Measurements from ENCODE around the gene ANAPC10.

Gene ANAPC10

DNA sequence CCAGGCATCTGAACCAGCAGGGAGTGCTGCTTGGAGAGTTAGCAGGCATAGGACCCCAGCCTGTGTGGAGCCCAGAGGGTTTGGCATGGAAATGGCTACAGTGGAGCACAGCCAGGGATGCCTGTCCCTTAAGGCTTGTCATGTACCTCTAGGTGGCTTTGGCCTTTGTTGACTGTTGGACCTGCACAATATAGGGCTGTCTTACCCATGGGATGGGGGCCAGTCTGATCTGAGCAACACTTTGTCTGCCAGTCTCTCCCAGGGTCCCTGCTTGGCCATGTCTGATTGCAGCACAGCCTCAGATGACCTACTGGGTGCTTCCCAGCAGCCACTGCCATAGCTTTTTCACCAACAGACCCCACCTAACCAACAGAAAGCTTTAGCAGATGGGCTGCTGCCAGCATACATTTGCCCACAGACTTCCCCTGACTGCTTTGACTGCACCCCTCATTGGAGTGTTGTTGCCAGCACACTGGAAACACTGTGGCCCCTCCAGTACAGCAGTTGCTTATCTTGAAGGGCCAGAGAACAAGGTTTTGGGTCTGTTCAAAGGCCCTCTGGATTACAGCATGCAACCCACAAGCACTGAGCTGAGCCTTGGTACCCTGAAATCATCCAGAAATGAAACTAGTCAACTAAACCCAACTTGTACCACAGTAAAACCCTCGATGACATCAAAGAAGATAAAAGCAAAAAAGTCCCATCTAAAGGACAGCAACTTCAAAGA is 22.1 kb downstream of the ANAPC10 start:
- TF ChIP-seq, protein P1, sequence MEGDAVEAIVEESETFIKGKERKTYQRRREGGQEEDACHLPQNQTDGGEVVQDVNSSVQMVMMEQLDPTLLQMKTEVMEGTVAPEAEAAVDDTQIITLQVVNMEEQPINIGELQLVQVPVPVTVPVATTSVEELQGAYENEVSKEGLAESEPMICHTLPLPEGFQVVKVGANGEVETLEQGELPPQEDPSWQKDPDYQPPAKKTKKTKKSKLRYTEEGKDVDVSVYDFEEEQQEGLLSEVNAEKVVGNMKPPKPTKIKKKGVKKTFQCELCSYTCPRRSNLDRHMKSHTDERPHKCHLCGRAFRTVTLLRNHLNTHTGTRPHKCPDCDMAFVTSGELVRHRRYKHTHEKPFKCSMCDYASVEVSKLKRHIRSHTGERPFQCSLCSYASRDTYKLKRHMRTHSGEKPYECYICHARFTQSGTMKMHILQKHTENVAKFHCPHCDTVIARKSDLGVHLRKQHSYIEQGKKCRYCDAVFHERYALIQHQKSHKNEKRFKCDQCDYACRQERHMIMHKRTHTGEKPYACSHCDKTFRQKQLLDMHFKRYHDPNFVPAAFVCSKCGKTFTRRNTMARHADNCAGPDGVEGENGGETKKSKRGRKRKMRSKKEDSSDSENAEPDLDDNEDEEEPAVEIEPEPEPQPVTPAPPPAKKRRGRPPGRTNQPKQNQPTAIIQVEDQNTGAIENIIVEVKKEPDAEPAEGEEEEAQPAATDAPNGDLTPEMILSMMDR (conservative IDR thresholded peaks at IDR 0.05; ENCODE audit: low read depth, low read length): no peak
- no peak overlapping the region for H3K4me3 ChIP-seq (ENCODE audit: low read depth, low read length)
- DNase-seq (ENCODE audit: low read depth): no peak

DNA sequence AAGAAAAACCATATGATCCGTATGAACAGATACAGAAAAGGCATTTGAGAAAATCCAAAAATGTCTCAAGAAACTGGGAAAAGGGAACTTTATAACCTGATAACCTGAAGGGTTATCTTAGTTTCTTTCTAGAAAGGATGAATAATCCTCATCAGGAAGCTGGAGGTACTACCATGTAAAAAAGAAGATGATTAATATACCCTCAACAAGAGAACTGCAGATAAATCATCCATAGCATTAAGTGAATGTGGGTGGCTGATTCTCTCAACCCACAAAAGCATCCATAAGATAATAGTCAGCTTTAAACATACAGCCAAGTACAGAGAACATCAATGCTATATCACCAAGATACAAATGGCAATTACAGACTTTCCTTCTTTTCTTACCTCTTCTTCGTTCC is 26.4 kb downstream of the ANAPC10 start:
- no peak for DNase-seq (ENCODE audit: low read depth)

DNA sequence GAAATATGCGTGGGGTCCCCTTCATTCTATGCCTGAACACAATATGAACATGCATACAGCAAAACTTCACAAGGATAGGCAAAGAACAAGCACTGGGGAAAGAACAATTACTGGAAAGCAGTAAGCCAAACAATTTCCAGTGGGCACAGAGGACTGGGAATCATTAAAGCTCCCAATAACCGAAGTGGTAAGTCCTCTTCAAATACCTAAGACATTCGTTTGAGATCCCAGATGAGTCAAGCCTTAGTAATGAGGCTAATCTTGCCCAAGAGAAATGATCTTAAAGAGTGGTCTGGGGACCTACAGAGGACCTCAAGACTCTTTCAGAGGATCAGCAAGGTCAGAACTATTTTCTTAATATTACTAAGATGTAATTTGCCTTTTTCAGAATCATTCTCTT is 28.6 kb downstream of the ANAPC10 start:
- DNase-seq (ENCODE audit: low read depth): peak; percentile 70
- no peak overlapping the region for H3K4me3 ChIP-seq (ENCODE audit: low read depth, low read length)
- TF ChIP-seq, protein P1 (conservative IDR thresholded peaks at IDR 0.05; ENCODE audit: low read depth, low read length): no peak

More for the DNA sequence above, 26.4 kb downstream of the ANAPC10 start:
- H3K4me3 ChIP-seq (ENCODE audit: low read depth, low read length): no peak overlapping the region
- TF ChIP-seq, protein P1 (conservative IDR thresholded peaks at IDR 0.05; ENCODE audit: low read depth, low read length): no peak

DNA sequence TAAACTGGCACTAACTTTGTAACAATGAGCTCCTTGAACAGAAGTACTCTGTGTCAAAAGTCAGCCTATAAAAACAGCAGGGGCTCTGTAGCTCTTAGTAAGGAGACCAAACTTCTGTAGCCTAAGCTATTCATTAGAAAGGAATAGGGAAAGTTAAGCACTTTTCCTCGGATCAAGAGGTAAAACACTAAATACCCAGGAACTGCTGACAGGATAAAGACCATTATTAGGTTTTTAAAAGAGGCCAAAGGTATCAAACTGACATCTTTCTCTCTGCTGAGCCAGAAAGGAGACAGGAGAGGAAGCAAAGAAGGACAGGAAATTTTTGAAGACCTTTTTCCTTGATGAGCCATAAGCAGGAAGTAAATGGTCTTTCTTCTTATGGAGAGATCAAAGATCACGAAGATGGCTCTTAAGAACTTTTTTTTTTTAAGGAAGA is 31.9 kb downstream of the ANAPC10 start:
- peak; percentile 73 for DNase-seq (ENCODE audit: low read depth)
- no peak overlapping the region for H3K4me3 ChIP-seq (ENCODE audit: low read depth, low read length)
- TF ChIP-seq, protein P1 (conservative IDR thresholded peaks at IDR 0.05; ENCODE audit: low read depth, low read length): no peak

DNA sequence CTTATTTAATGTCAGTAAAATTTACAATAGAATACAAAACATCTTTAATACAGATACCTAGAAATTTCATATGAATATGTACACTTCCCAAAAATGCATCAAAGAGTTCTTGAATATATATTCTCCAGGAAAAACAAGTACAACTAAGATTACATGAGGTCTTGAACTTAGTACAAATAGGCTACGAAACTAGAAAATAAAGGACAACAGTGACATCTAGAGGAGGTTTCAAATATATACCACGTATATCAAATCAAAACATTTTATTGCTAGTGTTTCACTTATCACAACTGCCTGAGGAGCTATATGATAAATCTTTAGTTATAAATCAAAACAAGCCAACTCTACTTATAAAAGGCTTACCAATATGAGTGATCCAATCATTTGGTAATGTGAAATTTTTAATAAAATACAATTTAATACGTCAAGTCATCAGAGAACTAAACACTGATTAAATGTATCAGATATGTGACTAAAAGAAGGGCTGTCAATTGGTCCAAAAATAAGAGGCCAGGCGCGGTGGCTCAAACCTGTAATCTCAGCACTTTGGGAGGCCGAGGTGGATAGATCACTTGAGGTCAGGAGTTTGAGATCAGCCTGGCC is 36.6 kb downstream of the ANAPC10 start:
- no peak overlapping the region for H3K4me3 ChIP-seq (ENCODE audit: low read depth, low read length)
- TF ChIP-seq, protein P1 (conservative IDR thresholded peaks at IDR 0.05; ENCODE audit: low read depth, low read length): no peak
- peak; percentile 82 for DNase-seq (ENCODE audit: low read depth)

DNA sequence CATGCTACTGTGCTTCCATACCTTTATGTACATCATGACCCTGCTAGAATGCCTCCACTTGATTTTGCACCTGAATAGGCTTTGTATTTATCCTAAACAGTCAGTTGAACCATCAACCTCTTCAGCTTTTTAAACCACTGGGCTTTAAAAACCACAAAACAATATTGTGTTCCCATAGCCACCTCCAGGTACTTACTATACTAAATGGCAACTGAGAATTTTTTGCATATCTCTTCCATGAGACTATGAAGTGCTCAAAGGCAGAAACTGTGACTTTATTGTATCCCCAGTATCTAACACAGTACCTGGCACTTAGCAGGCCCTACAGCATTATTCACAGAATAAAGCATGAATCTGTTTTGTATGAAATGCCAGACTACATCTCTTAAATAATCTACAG is 39.7 kb downstream of the ANAPC10 start:
- TF ChIP-seq, protein P1 (conservative IDR thresholded peaks at IDR 0.05; ENCODE audit: low read depth, low read length): no peak
- DNase-seq (ENCODE audit: low read depth): no peak
- no peak overlapping the region for H3K4me3 ChIP-seq (ENCODE audit: low read depth, low read length)
